Measurements from ENCODE around the gene DNAJC18.
"Not testable (repeated sequence)": the region's sequence is repeated elsewhere in the genome, so short reads cannot be mapped to it uniquely, and the experiment has no call there.

The DNAJC18 gene

GRCh38 chr5:139460455-139460854, 21.1 kb upstream of the DNAJC18 start:
- DNase-seq: no peak

- DNase-seq: no peak
Measured at GRCh38 chr5:139459451-139459934, 20.2 kb upstream of the DNAJC18 start.

GRCh38 chr5:139458580-139459407, 19.5 kb upstream of the DNAJC18 start:
- DNase-seq: no peak

GRCh38 chr5:139457653-139458306, 18.5 kb upstream of the DNAJC18 start:
- no peak for DNase-seq

GRCh38 chr5:139457241-139457640, 17.9 kb upstream of the DNAJC18 start:
- DNase-seq: no peak

- DNase-seq: no peak
Measured at GRCh38 chr5:139456776-139457175, 17.5 kb upstream of the DNAJC18 start.

GRCh38 chr5:139454568-139455290, 15.4 kb upstream of the DNAJC18 start:
- DNase-seq: no peak

GRCh38 chr5:139453683-139454567, 14.6 kb upstream of the DNAJC18 start:
- no peak for DNase-seq

GRCh38 chr5:139451878-139452660, 12.7 kb upstream of the DNAJC18 start:
- DNase-seq: no peak

- DNase-seq: no peak
Measured at GRCh38 chr5:139451176-139451575, 11.9 kb upstream of the DNAJC18 start.

GRCh38 chr5:139446956-139447779, 7.8 kb upstream of the DNAJC18 start:
- DNase-seq: no peak

GRCh38 chr5:139445325-139446170, 6.2 kb upstream of the DNAJC18 start:
- no peak for DNase-seq

GRCh38 chr5:139443831-139444453, 4.6 kb upstream of the DNAJC18 start:
- no peak for DNase-seq

- not testable (repeated sequence) for DNase-seq
Measured at GRCh38 chr5:139440416-139440815, 1.1 kb upstream of the DNAJC18 start.

GRCh38 chr5:139438707-139439012, 665 bp downstream of the DNAJC18 start:
- no peak for DNase-seq

GRCh38 chr5:139435676-139436075, 3.6 kb downstream of the DNAJC18 start:
- DNase-seq: no peak

- no peak for DNase-seq
Measured at GRCh38 chr5:139431706-139432105, 7.6 kb downstream of the DNAJC18 start.

- DNase-seq: no peak
Measured at GRCh38 chr5:139430015-139430414, 9.3 kb downstream of the DNAJC18 start.

- DNase-seq: no peak
Measured at GRCh38 chr5:139426203-139426885, 13.0 kb downstream of the DNAJC18 start.
